Stimulated activated CD8-positive, alpha-beta memory T cell treated with anti-CD3 and anti-CD28 coated beads, Interleukin-15, amount 100 ng/mL, for 48 hours (primary cell): ENCODE measurements around the gene CRIP2.

ENCODE experiments used
- DNase-seq, 2 donors: peaks; one replicate each; pipeline ENCODE4 v3.0.0-alpha.2; 2020; ENCODE audit warnings: low read depth in 2 of 2

CRIP2 gene

DNA sequence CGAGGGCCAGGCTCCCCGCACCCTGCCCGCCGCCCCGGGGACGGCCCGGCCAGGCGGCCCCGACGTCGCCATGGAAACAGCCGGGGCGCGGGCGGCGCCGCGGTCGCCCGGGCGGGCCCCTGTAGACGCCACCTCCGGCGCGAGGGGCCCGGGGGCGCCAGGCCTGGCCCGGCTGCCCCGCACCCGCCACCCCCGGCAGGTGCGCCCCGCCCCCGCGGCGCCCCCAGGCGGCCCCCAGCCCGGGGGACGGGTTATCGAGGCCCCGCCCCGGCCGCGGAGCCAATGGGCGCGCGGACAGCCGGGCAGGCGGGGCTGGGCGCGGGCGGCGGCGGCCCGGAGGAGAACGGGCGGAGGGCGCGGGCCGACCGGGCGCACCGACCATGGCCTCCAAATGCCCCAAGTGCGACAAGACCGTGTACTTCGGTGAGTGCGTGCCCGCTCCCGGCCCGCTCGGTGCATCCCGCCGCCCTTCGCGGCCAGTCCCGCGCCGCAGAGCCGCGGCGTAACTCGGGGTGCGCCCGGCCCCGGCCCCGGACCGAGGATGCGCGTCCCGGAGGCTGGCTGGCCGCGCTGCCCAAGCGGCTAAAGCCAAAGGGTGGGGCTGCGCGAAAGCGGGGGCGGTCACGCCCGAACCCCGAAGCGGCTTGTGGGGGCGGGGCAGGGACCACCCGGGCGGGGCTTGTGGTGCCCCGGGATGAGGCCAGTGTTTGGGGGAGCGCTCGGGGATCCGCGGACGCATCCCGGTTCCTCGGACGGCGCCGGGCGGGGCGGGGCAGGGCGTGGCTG lies at the start of gene CRIP2:
Gene CRIP2 (plus strand): TSS at position 339 of the 786 bp plus-strand sequence. CDS start 42 bp downstream, at position 381.
- no peak for DNase-seq

DNA sequence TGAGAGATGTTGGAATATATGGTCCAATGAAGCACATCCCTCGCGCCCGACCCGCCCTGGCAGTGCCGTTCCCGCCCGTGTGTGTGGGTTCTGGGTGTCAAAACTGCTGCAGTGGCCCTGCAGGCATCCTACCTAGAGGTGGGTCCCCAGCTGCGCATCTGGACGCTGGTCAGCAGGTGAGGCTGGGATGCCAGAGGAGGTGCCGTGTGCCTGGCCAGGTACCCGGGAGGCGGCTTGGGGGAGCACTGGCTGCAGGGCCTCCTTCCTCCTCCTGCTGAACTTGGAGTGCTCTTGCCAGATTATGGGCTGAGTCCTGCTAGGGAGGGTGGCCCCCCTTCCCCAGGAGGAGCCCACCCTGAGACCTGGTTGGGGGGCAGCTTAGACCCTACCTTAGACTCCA lies 49.8 kb upstream of the CRIP2 start:
- no peak for DNase-seq

- no peak for DNase-seq
These were observed 48.8 kb upstream of the CRIP2 start for GRCh38 chr14:105425823-105426247.

GRCh38 chr14:105426416-105427130 lies 48.0 kb upstream of the CRIP2 start:
- DNase-seq = no peak

DNA sequence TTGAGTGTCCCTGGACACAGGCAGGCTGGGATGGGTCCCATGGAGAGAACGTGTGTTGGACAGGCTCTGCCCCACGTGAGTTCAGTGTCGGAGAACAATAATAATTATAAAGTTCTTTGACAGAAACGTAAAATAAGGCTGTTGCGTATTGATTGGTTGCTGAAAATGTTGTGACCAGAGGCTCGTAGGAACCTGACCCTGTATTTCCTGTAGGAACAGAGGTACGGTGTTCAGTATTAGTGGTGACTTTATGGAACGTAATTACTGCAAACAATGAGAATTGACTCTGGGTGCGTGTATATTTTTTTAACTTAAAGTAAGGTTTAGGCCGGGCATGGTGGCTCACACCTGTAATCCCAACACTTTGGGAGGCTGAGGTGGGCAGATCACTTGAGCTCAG lies 47.2 kb upstream of the CRIP2 start:
- no peak for DNase-seq

DNA sequence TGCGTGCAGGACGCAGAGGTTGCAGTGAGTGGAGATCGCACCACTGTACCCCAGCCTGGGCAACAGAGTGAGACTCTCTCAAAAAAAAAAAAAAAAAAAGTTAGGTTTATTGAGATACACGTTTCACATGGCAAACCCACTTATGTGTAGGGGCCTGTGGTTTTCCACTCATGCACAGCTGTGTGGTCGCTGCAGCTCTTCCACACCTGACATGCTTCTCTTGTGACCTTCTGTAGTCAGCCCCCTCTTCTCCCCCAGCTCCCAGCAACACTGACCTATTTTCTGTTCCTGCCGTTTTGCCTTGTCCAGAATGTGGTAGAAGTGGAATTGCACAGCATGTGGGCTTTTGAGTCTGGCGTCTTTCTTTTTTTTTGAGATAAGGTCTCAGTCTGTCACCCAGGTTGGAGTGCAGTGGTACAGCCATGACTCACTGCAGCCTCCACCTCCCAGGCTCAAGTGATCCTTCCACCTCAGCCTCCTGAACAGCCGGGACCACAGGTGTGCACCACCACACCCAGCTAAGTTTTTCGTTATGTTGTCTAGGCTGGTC lies 46.6 kb upstream of the CRIP2 start:
- DNase-seq = no peak

DNA sequence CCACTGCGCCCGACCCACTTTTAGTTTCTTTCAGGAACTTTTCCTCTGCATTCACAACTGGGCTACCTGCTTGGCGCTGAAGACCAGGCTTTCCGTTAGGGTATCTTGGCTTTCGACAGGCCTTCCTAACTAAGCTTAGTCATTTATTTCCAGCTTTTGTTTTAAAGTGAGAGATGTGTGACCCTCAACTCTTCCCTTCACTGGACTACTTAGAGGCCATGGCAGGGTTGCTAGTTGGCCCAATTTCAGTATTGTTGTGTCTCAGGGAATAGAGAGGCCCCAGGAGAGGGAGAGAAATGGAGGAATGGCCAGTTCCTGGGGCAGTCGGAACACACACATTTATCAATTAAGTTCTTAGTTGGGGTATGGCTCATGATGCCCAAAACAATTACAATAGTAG lies 44.6 kb upstream of the CRIP2 start:
- DNase-seq = no peak

DNA sequence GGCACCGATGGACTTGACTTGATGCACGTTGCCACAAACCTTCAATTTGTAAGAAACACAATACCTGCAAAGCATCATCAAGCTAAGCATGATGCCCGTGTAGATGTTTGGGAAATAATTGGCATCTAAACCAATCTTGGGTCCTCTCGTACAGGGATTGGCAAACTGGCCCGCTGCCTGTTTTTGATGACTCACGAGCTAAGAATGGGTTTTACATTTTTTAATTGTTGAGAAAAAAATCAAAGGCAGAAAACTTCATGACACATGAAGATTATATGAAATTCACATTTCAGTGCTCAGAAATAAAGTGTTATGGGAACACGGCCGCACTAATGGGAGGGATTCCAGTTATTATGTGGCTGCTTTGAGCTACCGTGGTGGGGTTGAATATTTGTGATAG lies 44.1 kb upstream of the CRIP2 start:
- no peak for DNase-seq

DNA sequence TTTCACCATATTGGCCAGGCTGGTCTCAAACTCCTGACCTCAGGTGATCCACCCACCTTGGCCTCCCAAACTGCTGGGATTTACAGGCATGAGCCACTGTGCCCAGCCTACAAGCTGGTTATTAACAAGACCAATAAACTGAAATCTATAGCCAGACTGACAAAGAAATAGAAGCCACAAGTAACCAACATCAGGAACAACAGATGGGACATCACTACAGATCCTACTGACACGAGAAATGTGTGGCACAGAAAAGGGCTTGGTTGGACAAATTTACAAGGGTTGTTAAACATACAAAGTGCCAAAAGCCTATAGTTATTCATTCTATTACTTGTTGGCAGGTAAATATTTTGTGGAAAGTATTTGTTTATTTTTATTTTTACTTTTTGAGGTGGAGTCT lies 43.4 kb upstream of the CRIP2 start:
- DNase-seq = no peak

GRCh38 chr14:105432657-105433056 lies 42.0 kb upstream of the CRIP2 start:
- DNase-seq = no peak

DNA sequence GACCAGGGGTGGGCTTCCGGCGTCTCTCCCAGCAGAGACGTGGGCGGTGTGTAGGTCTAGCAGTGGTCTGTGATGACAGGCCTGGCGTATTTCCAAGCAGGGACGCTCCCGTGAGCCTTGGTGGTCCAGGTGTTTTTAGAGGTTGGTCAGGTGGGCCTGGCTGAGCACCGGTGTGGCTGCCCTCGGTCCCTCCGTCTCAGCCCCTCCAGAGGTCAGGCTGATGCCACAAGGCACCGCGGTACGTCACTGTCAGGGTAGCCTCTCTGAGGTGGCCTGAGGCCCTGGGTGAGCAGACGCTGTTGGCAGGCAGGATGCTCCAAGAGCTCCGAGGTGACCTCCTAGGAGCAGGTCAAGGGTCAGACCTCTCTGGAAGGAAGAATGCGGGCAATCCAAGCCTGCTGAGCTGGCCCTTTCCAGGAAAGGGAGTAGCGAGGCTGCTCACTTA lies 41.4 kb upstream of the CRIP2 start:
- no peak for DNase-seq

- no peak for DNase-seq
These were observed 38.2 kb upstream of the CRIP2 start for GRCh38 chr14:105436402-105436801.

- DNase-seq = no peak
These were observed 37.5 kb upstream of the CRIP2 start for GRCh38 chr14:105436891-105437722.

GRCh38 chr14:105437723-105438500 lies 36.7 kb upstream of the CRIP2 start:
- DNase-seq = no peak

- DNase-seq = no peak
These were observed 35.4 kb upstream of the CRIP2 start for GRCh38 chr14:105439179-105439578.

GRCh38 chr14:105439710-105440553 lies 34.7 kb upstream of the CRIP2 start:
- no peak for DNase-seq

GRCh38 chr14:105440554-105440900 lies 34.1 kb upstream of the CRIP2 start:
- DNase-seq = no peak

DNA sequence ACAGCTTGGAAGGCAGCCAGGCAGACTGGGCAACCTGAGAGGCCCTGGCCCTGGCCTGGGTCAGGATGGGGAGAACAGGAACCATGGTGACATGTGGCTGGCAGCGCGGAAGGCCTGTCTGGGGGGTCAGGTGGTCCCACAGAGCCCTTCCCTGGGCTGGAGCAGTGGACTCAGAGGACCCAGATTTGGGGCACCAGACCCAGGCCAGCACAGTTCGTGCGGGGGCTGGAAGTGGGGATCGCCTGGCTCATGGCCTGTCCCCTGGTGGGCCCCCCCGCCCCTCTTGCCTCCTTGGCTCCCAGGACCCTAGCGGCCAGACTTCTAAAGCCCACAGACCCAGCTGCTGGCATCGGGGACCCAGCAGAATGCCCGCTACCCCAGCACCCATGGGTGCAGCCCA lies 33.6 kb upstream of the CRIP2 start:
- DNase-seq = no peak

- DNase-seq = no peak
These were observed 32.5 kb upstream of the CRIP2 start for GRCh38 chr14:105442125-105442524.

- no peak for DNase-seq
These were observed 31.8 kb upstream of the CRIP2 start for GRCh38 chr14:105442834-105443233.
